ENCODE measurements around the gene ADGRG3.

DNA sequence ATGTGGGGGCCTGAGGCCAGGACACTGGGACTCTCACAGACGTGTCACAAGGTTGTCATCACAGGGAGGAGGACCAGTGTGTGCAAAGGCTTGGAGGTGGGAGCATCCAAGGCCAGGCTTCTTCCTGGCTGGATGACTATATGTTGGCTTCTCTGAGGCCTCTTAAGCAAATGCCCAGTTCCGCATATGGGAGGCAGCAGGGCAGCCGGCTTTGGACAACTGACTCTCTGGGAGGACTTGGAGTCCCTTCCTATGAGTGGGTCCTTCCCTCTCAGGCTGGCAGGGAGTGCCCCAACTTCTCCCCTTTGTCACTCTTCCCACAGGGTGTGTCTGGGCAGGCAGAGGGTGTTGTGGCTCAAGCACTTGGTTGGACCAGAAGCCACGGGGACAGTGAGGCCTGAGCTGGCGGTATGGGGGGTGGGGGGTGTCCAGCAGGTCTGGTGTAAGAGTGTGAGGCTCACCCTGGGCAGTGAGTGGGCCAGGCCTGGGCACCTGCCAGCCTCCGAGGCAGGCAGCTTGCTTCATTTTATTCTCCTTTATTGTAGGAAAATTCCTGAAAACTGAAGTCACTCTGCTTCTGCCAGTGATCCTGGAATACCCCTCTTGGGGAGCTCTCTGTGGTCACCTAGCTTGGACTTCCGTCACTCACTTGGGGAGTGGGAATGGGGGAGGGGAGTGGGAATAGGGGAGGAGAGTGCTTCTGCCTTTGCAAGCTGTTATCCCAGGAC is 24.8 kb upstream of the ADGRG3 start:
- no peak for TF ChIP-seq TAF1 (IDR thresholded peaks at IDR 0.05; ENCODE audit: borderline replicate concordance, low read depth, low read length)
- TF ChIP-seq POLR2A (IDR thresholded peaks at IDR 0.05; ENCODE audit: low read depth, low read length), result no peak

All from GM12892 (cell line).